ENCODE data around the gene CLDND2.

The CLDND2 gene

GRCh38 chr19:51365211-51365964, 3.4 kb downstream of the CLDND2 start:
- Histone ChIP-seq H3K4me2 (ENCODE audit: low read length) (peak overlapping the region; percentile 84), H3K79me1 (ENCODE audit: low read length) (peaks cover 4% of the 10 kb centered on the region), H2BK15ac (replicated peaks; ENCODE audit: low read depth) (no peak overlapping the region), H3K4me1 (ENCODE audit: control insufficient read depth, low read depth, low read length) (peaks cover 16% of the 10 kb centered on the region), H2AK5ac (ENCODE audit: low read length) (no peak overlapping the region), H3K4me3 (ENCODE audit: low read length) (peak overlapping the region; percentile 72), H4K5ac (ENCODE audit: low read length) (no peak overlapping the region), H3K23ac (ENCODE audit: low read length) (no peak overlapping the region), H3K18ac (ENCODE audit: low read length) (peak overlapping the region; percentile 30), H3K79me2 (ENCODE audit: control insufficient read depth, insufficient read depth, low read length) (no peaks in the 10 kb centered on the region), H2BK5ac (ENCODE audit: low read length) (peak overlapping the region; percentile 39), H2BK120ac (ENCODE audit: low read depth, low read length) (no peak overlapping the region), H3K27me3 (ENCODE audit: insufficient read depth, low read length, poor library complexity) (no peaks in the 10 kb centered on the region), H3K56ac (ENCODE audit: low read length) (peak overlapping the region; percentile 96), H3K27ac (ENCODE audit: low read depth, low read length) (peak overlapping the region; percentile 22), H3K9ac (ENCODE audit: low read length) (peak overlapping the region; percentile 91), H3K4ac (ENCODE audit: low read depth, low read length) (no peak overlapping the region), H3K36me3 (ENCODE audit: control insufficient read depth, insufficient read depth, low read length) (no peaks in the 10 kb centered on the region), H4K8ac (ENCODE audit: low read depth, low read length) (no peak overlapping the region)
- no CpG with 5 or more reads among the region's 10 CpGs for WGBS (ENCODE audit: extremely low coverage, insufficient coverage, low lambda C conversion rate)
- DNase-seq: no peak

- H2BK5ac ChIP-seq (ENCODE audit: low read length): no peak overlapping the region
- H3K79me2 ChIP-seq (ENCODE audit: control insufficient read depth, insufficient read depth, low read length): no peaks in the 10 kb centered on the region
- H2AK5ac ChIP-seq (ENCODE audit: low read length): peak overlapping the region; percentile 35
- H3K36me3 ChIP-seq (ENCODE audit: control insufficient read depth, insufficient read depth, low read length): no peaks in the 10 kb centered on the region
- H3K4me3 ChIP-seq (ENCODE audit: low read length): no peak overlapping the region
- no peak overlapping the region for H3K4ac ChIP-seq (ENCODE audit: low read depth, low read length)
- peak overlapping the region; percentile 60 for H3K56ac ChIP-seq (ENCODE audit: low read length)
- H4K5ac ChIP-seq (ENCODE audit: low read length): no peak overlapping the region
- H2BK15ac ChIP-seq (replicated peaks; ENCODE audit: low read depth): no peak overlapping the region
- H3K27me3 ChIP-seq (ENCODE audit: insufficient read depth, low read length, poor library complexity): no peaks in the 10 kb centered on the region
- WGBS (ENCODE audit: extremely low coverage, insufficient coverage, low lambda C conversion rate): no CpG with 5 or more reads among the region's 15 CpGs
- no peak overlapping the region for H3K4me2 ChIP-seq (ENCODE audit: low read length)
- H3K23ac ChIP-seq (ENCODE audit: low read length): no peak overlapping the region
- no peak overlapping the region for H3K27ac ChIP-seq (ENCODE audit: low read depth, low read length)
- H3K18ac ChIP-seq (ENCODE audit: low read length): no peak overlapping the region
- H3K4me1 ChIP-seq (ENCODE audit: control insufficient read depth, low read depth, low read length): peaks cover 16% of the 10 kb centered on the region
- H3K79me1 ChIP-seq (ENCODE audit: low read length): peaks cover 4% of the 10 kb centered on the region
- peak overlapping the region; percentile 26 for H3K9ac ChIP-seq (ENCODE audit: low read length)
- no peak overlapping the region for H4K8ac ChIP-seq (ENCODE audit: low read depth, low read length)
- no peak overlapping the region for H2BK120ac ChIP-seq (ENCODE audit: low read depth, low read length)
- DNase-seq: no peak
These were observed 4.3 kb downstream of the CLDND2 start for GRCh38 chr19:51364200-51365106.

GRCh38 chr19:51361239-51361638, 7.6 kb downstream of the CLDND2 start:
- H3K27me3 ChIP-seq (ENCODE audit: insufficient read depth, low read length, poor library complexity): no peaks in the 10 kb centered on the region
- H3K27ac ChIP-seq (ENCODE audit: low read depth, low read length): no peak overlapping the region
- peaks cover 2% of the 10 kb centered on the region for H3K79me1 ChIP-seq (ENCODE audit: low read length)
- H3K23ac ChIP-seq (ENCODE audit: low read length): no peak overlapping the region
- H4K5ac ChIP-seq (ENCODE audit: low read length): no peak overlapping the region
- no peak overlapping the region for H3K4me2 ChIP-seq (ENCODE audit: low read length)
- no peaks in the 10 kb centered on the region for H3K36me3 ChIP-seq (ENCODE audit: control insufficient read depth, insufficient read depth, low read length)
- H3K9ac ChIP-seq (ENCODE audit: low read length): no peak overlapping the region
- H3K18ac ChIP-seq (ENCODE audit: low read length): no peak overlapping the region
- DNase-seq: no peak
- peaks cover 10% of the 10 kb centered on the region for H3K4me1 ChIP-seq (ENCODE audit: control insufficient read depth, low read depth, low read length)
- no peak overlapping the region for H2BK120ac ChIP-seq (ENCODE audit: low read depth, low read length)
- no peak overlapping the region for H3K4me3 ChIP-seq (ENCODE audit: low read length)
- H4K8ac ChIP-seq (ENCODE audit: low read depth, low read length): no peak overlapping the region
- H2BK15ac ChIP-seq (replicated peaks; ENCODE audit: low read depth): no peak overlapping the region
- no peak overlapping the region for H3K4ac ChIP-seq (ENCODE audit: low read depth, low read length)
- no peak overlapping the region for H3K56ac ChIP-seq (ENCODE audit: low read length)
- no peak overlapping the region for H2BK5ac ChIP-seq (ENCODE audit: low read length)
- no peaks in the 10 kb centered on the region for H3K79me2 ChIP-seq (ENCODE audit: control insufficient read depth, insufficient read depth, low read length)
- no CpG with 5 or more reads among the region's 13 CpGs for WGBS (ENCODE audit: extremely low coverage, insufficient coverage, low lambda C conversion rate)
- no peak overlapping the region for H2AK5ac ChIP-seq (ENCODE audit: low read length)

GRCh38 chr19:51359294-51359693, 9.5 kb downstream of the CLDND2 start:
- no peaks in the 10 kb centered on the region for H3K27me3 ChIP-seq (ENCODE audit: insufficient read depth, low read length, poor library complexity)
- H3K79me2 ChIP-seq (ENCODE audit: control insufficient read depth, insufficient read depth, low read length): no peaks in the 10 kb centered on the region
- H4K5ac ChIP-seq (ENCODE audit: low read length): no peak overlapping the region
- H3K56ac ChIP-seq (ENCODE audit: low read length): no peak overlapping the region
- peaks cover under 1% of the 10 kb centered on the region for H3K79me1 ChIP-seq (ENCODE audit: low read length)
- H3K9ac ChIP-seq (ENCODE audit: low read length): no peak overlapping the region
- DNase-seq: no peak
- H3K23ac ChIP-seq (ENCODE audit: low read length): no peak overlapping the region
- WGBS (ENCODE audit: extremely low coverage, insufficient coverage, low lambda C conversion rate): no CpG with 5 or more reads among the region's 4 CpGs
- no peak overlapping the region for H4K8ac ChIP-seq (ENCODE audit: low read depth, low read length)
- H3K4ac ChIP-seq (ENCODE audit: low read depth, low read length): no peak overlapping the region
- H3K36me3 ChIP-seq (ENCODE audit: control insufficient read depth, insufficient read depth, low read length): no peaks in the 10 kb centered on the region
- H3K4me3 ChIP-seq (ENCODE audit: low read length): no peak overlapping the region
- no peak overlapping the region for H3K4me2 ChIP-seq (ENCODE audit: low read length)
- no peak overlapping the region for H2BK5ac ChIP-seq (ENCODE audit: low read length)
- no peak overlapping the region for H2BK120ac ChIP-seq (ENCODE audit: low read depth, low read length)
- H2BK15ac ChIP-seq (replicated peaks; ENCODE audit: low read depth): no peak overlapping the region
- no peak overlapping the region for H3K18ac ChIP-seq (ENCODE audit: low read length)
- no peak overlapping the region for H3K27ac ChIP-seq (ENCODE audit: low read depth, low read length)
- H2AK5ac ChIP-seq (ENCODE audit: low read length): no peak overlapping the region
- peaks cover 7% of the 10 kb centered on the region for H3K4me1 ChIP-seq (ENCODE audit: control insufficient read depth, low read depth, low read length)

- H3K18ac ChIP-seq (ENCODE audit: low read length): no peak overlapping the region
- WGBS (ENCODE audit: extremely low coverage, insufficient coverage, low lambda C conversion rate): no CpG with 5 or more reads among the region's 7 CpGs
- no peak overlapping the region for H4K8ac ChIP-seq (ENCODE audit: low read depth, low read length)
- H2AK5ac ChIP-seq (ENCODE audit: low read length): no peak overlapping the region
- no peak overlapping the region for H3K27ac ChIP-seq (ENCODE audit: low read depth, low read length)
- H3K9ac ChIP-seq (ENCODE audit: low read length): no peak overlapping the region
- peaks cover 8% of the 10 kb centered on the region for H3K4me1 ChIP-seq (ENCODE audit: control insufficient read depth, low read depth, low read length)
- no peak overlapping the region for H3K4ac ChIP-seq (ENCODE audit: low read depth, low read length)
- H4K5ac ChIP-seq (ENCODE audit: low read length): no peak overlapping the region
- no peak overlapping the region for H2BK15ac ChIP-seq (replicated peaks; ENCODE audit: low read depth)
- H3K56ac ChIP-seq (ENCODE audit: low read length): no peak overlapping the region
- H3K27me3 ChIP-seq (ENCODE audit: insufficient read depth, low read length, poor library complexity): no peaks in the 10 kb centered on the region
- no peak overlapping the region for H2BK5ac ChIP-seq (ENCODE audit: low read length)
- no peak overlapping the region for H2BK120ac ChIP-seq (ENCODE audit: low read depth, low read length)
- no peak overlapping the region for H3K4me3 ChIP-seq (ENCODE audit: low read length)
- H3K4me2 ChIP-seq (ENCODE audit: low read length): no peak overlapping the region
- no peaks in the 10 kb centered on the region for H3K79me2 ChIP-seq (ENCODE audit: control insufficient read depth, insufficient read depth, low read length)
- no peak overlapping the region for H3K23ac ChIP-seq (ENCODE audit: low read length)
- no peaks in the 10 kb centered on the region for H3K79me1 ChIP-seq (ENCODE audit: low read length)
- no peak for DNase-seq
- H3K36me3 ChIP-seq (ENCODE audit: control insufficient read depth, insufficient read depth, low read length): no peaks in the 10 kb centered on the region
These were observed 10.9 kb downstream of the CLDND2 start for GRCh38 chr19:51357952-51358351.

Data from mesendoderm (in vitro differentiated cells).